Lower lobe of right lung (tissue), 2 donors: ENCODE data around the gene GALR3. TPM values are rescaled to one million over a fixed set of nuclear protein-coding genes. Genes with fewer than 3 reads are reported as not detected.

Experiments
- ATAC-seq, 2 donors: fragments of 200-7000 bp; cut with Tn5 transposase; one replicate each; pipeline ENCODE4 v1.9.1; 2020 to 2022; ENCODE audit warnings: mild to moderate bottlenecking in 2 of 2, moderate library complexity in 2 of 2
- DNase-seq: peaks from one replicate; pipeline ENCODE4 v3.0.0-alpha.2; 2020
- H3K27ac ChIP-seq: fragments of 200-600 bp; one replicate; pipeline ENCODE4 v1.8.0; 2022
- H3K27me3 ChIP-seq: fragments of 200-600 bp; one replicate; pipeline ENCODE4 v1.8.0; 2022; ENCODE audit warnings: low read depth
- H3K36me3 ChIP-seq: fragments of 200-600 bp; one replicate; pipeline ENCODE4 v1.8.0; 2022; ENCODE audit warnings: mild to moderate bottlenecking
- H3K4me1 ChIP-seq: fragments of 200-600 bp; one replicate; pipeline ENCODE4 v1.8.0; 2022
- H3K4me3 ChIP-seq: fragments of 200-600 bp; one replicate; pipeline ENCODE4 v1.8.0; 2022; ENCODE audit warnings: mild to moderate bottlenecking
- H3K9me3 ChIP-seq: fragments of 200-600 bp; one replicate; pipeline ENCODE4 v1.8.0; 2022
- intact Hi-C: fragments of 100-400 bp; cut with DNase I; formaldehyde crosslinking; loops from one replicate; pipeline ENCODE4 v1.11.0; 2022
- total RNA-seq: library from RNA; stranded (reverse); fragmentation: NEBNext Ultra II Directional; extraction: Animal tissue kit (Norgen Biotek cat#: 25700); gene quantifications from one replicate; pipeline ENCODE4 v1.2.1, GENCODE V29; 2021
- TF ChIP-seq, protein P1 (sequence below): fragments of 200-600 bp; IDR thresholded peaks from one replicate; pipeline ENCODE4 v1.8.0; 2022; ENCODE audit warnings: antibody characterized with exemption, mild to moderate bottlenecking
- donor health status: DM: no; HTN: yes; CAD: no; lungs with severe emphysema.

Gene GALR3
- total RNA-seq, 1 donor from 2014 or later: not detected

DNA sequence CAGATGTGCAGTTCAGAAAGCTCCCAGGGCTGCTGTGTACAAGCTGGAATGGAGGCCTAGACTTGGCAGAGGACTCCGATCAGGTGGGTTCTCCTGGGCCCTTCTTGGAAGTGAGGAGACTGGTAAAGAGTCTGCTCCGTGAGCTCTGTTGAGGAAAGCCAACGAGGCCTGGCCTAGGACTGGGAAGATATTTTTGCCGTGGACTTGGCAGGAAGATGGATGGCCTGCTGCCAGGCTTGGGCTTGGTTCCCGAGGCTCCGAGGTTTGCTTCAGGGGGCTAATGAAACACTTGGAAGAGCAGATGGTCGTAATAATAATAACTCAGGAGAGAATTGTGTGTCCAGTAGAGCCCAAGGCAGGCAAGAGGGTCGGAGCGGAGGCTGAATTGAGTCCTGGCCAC is 3.9 kb downstream of the GALR3 start:
- Histone ChIP-seq H3K9me3 (no peaks in the 10 kb centered on the region), H3K27me3 (peaks cover 24% of the 10 kb centered on the region), H3K4me1 (no peaks in the 10 kb centered on the region), H3K36me3 (peaks cover 32% of the 10 kb centered on the region), H3K4me3 (no peak overlapping the region), H3K27ac (no peak overlapping the region)
- TF ChIP-seq, protein P1, sequence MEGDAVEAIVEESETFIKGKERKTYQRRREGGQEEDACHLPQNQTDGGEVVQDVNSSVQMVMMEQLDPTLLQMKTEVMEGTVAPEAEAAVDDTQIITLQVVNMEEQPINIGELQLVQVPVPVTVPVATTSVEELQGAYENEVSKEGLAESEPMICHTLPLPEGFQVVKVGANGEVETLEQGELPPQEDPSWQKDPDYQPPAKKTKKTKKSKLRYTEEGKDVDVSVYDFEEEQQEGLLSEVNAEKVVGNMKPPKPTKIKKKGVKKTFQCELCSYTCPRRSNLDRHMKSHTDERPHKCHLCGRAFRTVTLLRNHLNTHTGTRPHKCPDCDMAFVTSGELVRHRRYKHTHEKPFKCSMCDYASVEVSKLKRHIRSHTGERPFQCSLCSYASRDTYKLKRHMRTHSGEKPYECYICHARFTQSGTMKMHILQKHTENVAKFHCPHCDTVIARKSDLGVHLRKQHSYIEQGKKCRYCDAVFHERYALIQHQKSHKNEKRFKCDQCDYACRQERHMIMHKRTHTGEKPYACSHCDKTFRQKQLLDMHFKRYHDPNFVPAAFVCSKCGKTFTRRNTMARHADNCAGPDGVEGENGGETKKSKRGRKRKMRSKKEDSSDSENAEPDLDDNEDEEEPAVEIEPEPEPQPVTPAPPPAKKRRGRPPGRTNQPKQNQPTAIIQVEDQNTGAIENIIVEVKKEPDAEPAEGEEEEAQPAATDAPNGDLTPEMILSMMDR: no peak
- no peak for DNase-seq
- ATAC-seq: no peak
- intact Hi-C loops: no loop called here

DNA sequence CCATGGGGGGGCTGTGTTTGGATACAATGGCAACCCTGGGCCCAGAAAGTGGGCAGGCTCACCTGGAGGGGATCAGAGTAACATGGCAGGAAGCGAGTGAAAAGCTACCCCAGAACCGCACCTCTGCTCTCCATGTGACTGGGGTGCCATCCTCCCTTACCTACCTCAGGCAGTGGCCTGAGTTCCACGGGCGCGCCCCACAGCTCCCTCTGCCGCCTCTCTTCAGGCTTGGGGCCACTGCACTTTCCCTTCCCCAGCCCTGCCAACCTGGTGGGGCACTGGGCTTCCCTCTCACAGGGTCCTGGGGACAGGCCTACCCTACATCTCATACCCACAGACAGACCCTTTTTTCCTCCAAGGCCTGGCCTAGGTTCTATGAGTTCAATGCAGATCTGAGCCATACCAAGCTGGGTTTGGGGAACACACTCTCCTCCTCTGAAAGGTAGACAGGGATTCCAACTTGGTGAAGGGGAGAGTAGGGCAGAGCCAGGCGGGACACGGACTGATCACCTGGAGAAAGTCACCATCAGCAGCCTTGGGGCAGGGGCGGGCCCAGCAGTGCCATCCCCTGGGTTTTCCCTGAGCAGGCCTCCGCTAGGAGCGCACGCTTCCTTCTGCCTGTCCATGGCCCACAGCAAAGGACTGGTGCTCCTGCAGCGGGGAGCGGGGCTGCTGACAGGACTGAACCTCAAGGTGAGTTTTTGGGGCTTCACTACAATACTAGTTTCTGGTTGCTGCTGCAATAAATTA is 7.1 kb downstream of the GALR3 start:
- TF ChIP-seq, protein P1: no peak
- ATAC-seq: no peak
- no peak for DNase-seq
- Histone ChIP-seq H3K27me3 (no peaks in the 10 kb centered on the region), H3K27ac (no peak overlapping the region), H3K9me3 (no peaks in the 10 kb centered on the region), H3K36me3 (peaks cover 62% of the 10 kb centered on the region), H3K4me3 (no peak overlapping the region), H3K4me1 (no peaks in the 10 kb centered on the region)
- intact Hi-C loops: no loop called here

GRCh38 chr22:37831472-37831871 is 8.3 kb downstream of the GALR3 start:
- Histone ChIP-seq H3K4me3 (no peak overlapping the region), H3K36me3 (peaks cover 73% of the 10 kb centered on the region), H3K4me1 (no peaks in the 10 kb centered on the region), H3K27me3 (no peaks in the 10 kb centered on the region), H3K9me3 (no peaks in the 10 kb centered on the region), H3K27ac (no peak overlapping the region)
- ATAC-seq (no peak), DNase-seq (no peak)
- intact Hi-C loops: no loop called here
- TF ChIP-seq, protein P1: no peak

DNA sequence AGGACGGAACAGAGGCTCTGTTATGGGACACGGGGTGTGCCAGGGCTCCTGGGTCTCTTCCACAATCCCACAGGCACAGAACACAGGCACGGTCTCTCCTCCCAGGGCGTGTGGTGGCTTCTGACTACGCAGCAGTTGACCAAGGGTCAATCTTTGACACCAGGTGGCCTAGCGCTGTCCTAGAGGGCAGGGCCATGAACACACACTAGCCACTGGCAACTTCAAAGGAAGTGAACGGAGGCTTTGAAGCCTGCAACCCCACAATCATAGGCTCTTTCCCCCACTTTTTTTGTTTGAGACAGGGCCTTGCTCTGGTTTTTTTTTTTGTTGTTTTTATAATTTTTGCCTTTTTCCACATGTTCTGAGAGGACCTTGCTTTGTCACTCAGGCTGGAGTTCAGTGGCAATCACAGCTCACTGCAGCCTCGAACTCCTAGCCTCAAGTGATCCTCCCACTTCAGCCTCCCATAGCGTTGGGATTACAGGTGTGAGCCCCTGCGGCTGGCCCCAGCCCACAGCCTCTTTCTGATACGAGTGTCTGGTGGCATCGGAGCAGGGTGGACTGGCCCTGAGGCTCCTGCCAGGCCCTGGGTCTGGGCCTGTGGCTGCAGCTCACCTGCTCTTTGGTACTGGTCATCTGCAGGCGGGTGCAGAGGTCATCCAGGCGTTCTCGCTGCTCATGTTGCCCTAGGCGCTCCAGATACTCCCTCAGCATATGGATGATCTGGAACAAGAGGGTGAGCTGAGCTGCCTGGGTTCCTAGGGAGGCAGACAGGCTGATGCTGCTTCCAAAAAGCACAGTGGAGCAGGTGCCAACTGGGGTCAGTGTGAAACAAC is 9.1 kb downstream of the GALR3 start:
- no peak for ATAC-seq
- H3K9me3 ChIP-seq: no peaks in the 10 kb centered on the region
- intact Hi-C loops: no loop called here
- H3K27ac ChIP-seq: no peak overlapping the region
- peaks cover 80% of the 10 kb centered on the region for H3K36me3 ChIP-seq
- TF ChIP-seq, protein P1: no peak
- H3K4me1 ChIP-seq: no peaks in the 10 kb centered on the region
- H3K27me3 ChIP-seq: no peaks in the 10 kb centered on the region
- DNase-seq: no peak
- no peak overlapping the region for H3K4me3 ChIP-seq

- Histone ChIP-seq H3K36me3 (peaks cover 30% of the 10 kb centered on the region), H3K27ac (no peak overlapping the region), H3K9me3 (no peaks in the 10 kb centered on the region), H3K27me3 (no peaks in the 10 kb centered on the region), H3K4me3 (no peak overlapping the region), H3K4me1 (peaks cover 19% of the 10 kb centered on the region)
- intact Hi-C loops: no loop called here
- TF ChIP-seq, protein P1: no peak
- DNase-seq (no peak), ATAC-seq (no peak)
Measured at GRCh38 chr22:37842015-37842793, 19.0 kb downstream of the GALR3 start.
